UCSD-AML1 (cell line): ENCODE measurements around the gene SEL1L3.
"Not testable (repeated sequence)": the region's sequence is repeated elsewhere in the genome, so short reads cannot be mapped to it uniquely, and the experiment has no call there.

Experiments used
- DNase-seq: peaks from one replicate; lab custom pipeline; 2025; ENCODE audit not compliant: unreplicated experiment; lab: John Stamatoyannopoulos, UW

Gene SEL1L3

DNA sequence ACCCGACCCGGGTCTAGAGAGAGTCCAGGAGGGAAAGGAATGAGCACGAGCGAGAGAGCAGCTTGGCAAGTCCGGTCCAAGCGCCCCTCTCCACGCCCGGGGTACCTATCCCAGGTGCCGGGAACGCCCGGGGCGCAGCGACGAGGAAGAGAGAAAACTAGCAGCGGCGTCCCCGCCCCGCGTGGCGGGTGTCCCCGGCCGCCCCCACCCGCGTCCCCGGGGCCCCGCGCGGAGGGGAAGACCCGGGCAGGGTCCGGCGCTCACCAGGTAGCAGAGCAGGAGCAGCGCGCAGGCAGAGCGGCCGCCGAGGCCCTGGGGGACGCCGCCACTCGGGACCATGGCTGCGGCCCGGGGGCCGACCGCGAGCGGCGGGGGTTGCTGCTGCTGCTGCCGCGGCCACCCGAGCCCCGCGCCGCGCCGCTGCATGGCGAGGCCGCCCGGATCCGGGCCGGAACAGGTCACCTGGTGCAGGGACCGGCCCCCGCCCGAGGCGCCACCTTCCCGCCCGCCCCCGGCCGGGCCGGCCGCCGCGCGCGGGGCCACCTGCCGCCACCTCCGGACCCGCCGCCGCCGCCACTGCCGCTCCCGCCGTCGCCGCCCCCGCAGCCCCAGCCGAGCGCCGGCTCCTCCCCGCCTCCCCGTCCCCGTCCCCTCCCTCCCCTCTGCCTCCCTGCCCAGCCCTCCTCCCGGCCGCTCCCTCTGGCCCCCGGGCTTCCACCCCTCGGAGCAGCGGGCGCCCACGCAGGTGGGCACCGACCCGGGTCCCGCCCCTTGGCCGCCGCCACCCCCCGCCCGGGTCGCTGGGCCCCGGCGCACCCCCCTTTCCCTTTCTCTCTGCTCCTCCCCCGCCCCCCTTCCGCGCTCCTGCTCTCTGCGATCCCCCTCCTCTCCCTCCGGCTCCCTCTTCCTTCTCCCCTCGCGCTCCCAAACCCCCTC, at the start of gene SEL1L3:
SEL1L3 (minus strand) TSS at position 578 of the 936 bp plus-strand sequence; CDS start at position 426, 152 bp downstream.
- DNase-seq: peak; percentile 54

DNA sequence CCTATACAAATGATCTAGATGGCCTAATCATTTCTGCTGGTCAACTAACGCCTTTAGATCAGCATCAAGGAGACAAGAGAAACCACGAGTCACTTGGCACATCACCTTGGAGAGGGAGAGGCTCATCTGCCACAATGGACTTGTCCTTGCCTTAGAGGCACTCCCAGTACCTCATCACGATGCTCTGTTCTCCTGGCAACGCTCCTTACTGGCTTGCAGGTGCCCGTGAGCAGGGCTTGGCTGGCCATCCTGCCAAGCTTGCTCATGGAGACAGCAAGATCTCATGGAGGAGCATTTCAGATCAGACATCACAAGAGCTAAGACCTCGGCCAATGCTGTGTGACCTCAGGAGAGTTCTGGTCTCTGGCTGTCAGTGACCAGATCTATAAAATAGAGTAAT, 48.6 kb upstream of the SEL1L3 start:
- DNase-seq: no peak

DNA sequence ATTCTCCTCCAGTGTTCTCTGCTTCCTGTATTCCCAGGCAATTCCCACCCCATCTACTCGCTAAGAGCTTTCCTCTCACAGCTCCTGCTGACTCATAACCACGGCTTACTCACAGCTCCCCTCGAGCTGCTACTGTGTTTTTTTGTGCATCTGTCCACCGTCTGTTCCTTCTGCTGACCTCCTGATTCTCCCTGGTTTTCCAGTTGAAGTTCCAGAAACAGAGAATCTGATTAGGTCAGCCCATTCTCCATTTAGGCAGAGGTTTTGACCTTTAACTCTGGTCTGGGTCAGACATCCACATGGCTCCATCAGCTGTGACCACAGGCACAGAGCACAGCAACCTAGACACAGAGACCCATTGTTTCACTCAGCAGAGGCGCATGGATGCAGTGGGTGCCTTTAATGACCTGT, 45.7 kb upstream of the SEL1L3 start:
- no peak for DNase-seq

DNA sequence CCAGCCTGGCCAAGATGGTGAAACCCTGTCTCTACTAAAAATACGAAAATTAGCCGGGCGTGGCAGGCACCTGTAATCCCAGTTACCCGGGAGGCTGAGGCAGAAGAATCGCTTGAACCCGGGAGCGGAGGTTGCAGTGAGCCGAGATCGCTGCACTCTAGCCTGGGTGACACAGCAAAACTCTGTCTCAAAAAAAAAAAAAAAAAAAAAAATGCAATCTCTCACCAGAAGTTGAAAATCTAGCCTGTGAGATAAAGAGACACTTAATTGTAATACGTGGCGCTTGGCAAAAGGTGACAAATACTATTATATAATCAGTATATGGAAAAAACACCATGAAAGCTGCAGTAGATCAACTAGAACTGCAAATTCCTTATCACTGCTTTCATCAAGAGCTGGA, 43.3 kb upstream of the SEL1L3 start:
- not testable (repeated sequence) for DNase-seq

DNA sequence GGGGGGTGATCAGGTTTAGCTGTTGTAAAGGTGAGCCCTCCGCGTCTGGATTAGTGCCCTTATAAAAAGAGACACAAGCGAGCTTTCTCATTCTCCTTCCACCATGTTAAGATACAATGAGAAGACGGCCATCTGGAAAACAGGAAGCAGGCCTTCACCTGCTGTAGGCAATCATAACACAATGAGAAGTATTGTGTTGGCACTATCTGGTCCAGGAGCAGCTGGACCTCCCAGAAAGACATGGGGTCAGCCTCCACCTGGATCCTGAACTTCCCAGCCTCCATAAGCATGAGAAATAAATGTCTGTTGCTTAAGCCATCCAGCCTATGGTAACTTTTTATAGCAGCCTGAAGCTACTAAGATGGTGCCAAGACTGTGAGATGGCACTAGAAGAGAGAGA, 42.6 kb upstream of the SEL1L3 start:
- no peak for DNase-seq

DNA sequence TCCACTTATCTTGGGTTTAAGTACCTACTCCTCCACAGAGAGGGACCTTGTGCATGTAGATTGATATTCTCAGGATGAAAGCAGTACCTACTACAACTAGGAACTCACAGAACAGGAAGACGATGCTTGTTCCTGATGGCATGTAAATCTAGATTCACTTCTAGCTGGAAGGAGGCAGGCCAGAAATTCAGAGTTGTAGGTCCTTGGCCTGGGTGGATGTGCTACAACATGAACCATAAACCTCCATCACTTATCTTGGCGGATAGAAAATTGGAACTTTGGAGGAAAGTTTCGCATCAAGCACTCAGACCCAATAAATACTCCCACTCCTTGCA, 41.9 kb upstream of the SEL1L3 start:
- DNase-seq: no peak

DNA sequence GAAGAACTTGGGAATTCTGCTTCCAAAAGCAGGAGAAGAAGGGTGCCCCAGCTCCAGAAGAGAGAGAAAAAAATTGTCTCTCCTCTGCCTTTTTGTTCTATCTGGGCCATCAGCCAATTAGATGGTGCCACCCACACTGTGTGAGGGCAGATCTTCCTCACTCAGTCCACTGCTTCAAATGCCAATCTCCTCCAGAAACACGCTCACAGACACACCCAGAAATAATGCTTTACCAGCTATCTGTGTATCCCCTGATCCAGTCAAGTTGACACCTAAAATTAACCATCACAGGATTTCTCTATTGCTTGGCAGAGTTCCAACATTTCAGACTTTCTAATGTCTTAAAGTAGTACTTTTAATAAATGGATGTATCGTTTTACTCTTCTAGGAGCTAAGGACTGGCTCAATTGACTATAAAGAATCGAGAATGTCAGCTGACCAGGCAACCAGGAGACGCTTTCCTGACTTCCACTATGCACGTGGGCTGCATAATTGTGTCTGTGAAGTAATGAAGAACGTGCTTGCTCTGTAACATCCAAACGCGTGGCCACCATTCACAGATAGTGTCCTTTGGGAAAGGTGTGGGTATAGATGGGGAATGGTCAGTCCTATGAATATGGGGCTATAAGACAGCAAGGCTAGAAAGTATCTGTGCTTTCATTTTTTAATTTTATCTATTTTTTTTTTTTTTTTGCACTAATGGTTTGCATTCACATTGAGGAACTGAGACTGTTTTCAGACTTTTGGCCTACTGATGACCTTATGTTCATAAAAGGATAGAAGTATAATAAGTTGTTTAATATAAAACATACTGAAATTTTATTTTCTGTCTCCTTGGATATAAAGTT, 41.3 kb upstream of the SEL1L3 start:
- no peak for DNase-seq

DNA sequence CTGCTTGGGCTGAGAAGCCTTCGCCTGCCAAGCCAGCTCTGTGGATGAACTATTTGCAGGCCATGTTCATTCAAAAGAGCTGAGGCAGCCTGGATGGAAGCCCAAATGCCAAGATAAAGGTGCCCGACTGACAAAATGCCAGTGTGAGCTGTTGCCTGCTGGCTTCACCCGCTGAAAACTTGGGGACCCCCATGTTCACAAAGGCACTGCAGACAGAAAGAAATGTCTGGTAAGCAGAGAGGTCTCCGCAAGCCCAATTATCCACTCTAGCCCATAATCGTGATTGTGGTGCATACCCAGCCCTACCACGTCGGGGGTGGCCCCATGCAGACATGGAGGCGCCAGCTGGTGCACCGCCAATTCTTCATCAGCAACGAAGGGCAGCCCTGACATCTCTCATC, 38.2 kb upstream of the SEL1L3 start:
- DNase-seq: no peak

DNA sequence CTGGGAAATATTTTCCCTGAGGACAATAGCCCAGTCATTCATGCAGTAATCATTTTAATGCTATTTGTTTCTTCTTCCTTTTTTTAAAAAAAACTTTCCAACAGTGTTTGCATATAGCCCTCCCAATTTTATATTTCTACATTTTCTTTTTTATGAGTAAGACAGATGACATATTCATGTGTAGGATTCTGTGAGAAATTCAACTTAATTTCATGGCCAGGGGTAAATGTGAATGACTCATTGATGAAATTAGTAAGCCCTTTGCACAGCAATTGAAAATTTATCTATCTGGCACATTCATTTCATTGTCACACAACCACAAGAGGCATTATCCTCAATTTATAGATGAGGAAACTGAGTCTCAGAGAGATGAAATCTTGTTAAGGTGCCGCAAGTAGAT, 37.5 kb upstream of the SEL1L3 start:
- DNase-seq: no peak

DNA sequence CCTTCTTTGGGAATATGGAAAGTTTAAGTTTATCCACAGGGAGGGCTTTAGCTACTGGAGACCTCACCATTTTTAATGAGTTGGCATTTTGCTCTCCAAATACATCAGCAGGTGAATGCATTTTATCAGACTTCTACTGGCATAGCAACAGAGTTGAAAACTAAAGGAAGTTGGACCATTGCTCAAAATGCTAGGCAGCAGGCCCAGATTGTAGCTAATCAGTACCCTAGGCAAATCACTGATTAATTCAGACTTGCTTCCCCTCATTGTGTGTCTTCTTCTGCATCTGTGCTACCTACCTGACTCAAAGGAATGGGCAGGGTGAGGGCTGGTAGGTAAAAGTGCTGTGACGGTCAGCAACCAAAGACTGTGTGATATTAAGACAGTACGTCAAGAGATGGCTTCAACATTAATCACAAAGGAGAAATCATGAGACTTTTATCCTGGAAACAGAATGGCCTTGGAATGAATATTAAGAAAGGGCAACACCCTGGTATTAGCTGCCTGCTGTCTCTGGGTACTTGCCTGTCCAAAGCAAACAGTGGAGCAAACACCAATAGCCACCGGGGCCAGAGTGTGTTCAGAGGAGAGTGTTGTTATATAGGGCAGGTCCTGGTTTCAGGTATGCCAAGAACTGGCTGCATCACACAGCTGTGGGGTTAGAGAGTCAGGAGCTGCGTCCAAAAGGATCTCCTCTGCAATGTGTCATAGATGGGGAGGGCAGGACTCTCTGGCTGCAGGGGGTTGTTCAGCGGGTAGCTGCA, 34.2 kb upstream of the SEL1L3 start:
- no peak for DNase-seq

DNA sequence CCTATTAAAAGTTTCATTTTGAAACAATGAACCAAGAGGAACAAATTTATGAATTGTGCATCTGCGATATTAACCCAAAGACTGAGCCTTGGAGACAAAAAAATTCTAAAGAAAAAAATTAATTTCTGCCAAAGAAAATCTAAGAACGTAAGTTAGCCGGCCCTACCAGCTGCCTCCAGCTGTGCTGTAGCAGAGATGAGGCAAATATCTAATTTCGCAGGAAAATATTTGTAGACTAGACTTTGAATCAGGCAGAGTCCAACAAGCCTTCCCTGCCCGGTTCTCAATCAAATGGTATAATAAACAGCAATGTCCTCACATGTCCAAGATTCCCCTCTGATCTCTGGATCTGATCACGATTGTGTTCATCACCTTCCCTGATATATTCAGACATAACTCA, 30.0 kb upstream of the SEL1L3 start:
- no peak for DNase-seq

DNA sequence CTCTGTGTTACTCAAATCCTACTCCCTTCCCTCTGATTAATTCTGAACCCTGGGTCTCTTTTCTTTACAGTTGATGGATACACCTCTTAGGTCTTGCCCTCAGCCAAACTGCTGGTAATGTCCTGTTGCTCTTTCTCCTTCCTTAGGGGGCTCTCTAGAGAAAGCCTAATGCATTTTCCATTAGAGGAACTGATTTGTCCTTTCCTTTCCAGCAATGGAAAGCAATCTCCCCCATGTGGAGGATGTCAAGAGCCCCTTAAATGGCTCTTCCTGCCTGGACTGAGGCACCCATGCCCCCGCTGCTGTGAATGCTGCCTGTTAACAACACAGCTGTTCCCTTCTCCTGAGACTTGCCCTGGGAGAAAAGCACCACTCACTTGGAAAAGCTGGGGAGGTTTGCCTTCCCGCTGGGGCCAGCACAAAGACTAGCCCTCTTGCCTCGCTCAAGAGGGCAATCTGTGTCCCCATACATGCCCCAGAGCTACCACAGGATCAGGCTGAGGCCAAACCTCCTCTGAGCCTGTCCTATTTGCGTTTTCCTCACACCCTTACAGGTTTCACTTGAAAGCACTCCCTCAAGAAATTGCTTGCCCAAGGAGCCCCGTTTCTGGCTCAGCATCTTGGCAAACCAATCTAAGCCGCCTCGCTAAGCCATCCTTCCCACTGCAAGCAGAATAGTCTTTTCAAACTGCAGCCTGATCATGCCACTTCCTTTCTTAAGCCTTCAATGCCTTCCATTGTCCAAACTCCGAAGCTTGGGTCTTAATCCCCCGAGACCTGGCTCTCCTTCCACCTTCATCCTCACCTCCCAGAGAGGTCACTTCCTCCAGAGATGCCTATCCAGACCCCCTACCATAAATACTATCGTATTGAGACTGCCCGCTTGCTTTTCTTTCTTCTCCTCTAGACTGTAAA, 28.0 kb upstream of the SEL1L3 start:
- no peak for DNase-seq

DNA sequence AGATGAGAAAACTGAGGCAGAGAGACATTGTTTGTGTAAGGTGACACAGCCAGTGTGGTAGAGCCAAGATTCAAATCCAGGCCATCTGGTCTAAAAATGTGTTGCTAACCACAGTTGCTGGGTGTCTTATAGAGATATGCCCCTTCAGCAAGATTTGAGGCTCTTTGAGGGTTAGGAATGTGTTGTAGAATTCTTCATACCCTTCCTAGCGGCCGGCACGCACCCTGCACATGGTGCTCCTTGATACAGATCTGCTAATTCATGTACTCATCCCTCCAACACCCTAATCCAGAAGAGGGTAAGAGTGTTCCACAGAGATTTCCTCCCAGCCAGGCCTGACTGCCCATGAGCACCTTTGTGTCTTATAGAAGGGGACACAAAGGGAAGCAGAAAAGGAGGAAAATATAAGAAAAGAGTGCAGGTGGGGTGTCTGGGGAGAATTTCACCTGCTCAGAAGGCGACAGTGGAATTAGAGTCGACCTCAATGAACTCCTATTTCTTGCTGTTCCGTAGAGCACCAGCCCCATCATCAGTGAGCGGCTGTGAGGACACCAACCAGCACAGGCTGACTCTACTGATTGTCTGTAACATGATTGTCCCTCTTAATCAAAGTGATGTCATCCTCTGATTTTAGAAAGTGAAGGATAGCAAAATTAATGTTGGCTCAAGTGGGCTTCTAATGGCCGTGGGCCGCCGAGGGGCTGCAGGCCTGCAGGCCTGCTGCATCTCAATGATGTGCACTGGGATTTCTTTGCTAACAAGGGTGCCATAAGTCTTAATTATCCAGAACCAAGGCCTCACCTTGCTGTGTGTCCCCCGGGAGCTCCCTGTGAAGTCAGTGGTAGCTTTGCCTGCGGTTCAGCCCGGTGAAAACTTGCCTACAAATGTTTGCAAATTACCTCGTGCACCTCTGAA, 27.1 kb upstream of the SEL1L3 start:
- DNase-seq: no peak

DNA sequence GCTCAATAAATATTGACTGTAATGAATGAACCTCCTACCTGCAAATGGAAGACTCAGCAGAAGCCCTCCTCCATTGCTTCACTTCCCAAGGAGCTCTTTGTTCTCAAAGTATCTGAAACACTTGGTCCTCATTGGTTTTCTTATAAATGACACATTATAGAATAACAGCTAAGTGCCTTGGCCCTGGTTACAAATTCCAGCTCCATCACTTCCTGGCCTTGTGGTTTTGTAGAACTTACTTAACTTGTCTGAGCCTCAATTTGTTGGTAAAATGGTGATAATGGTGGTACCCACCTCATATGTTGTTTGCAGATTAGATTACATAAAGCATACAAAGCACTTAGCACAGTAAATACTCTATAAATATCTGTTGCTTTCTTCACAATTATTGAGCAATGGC, 26.0 kb upstream of the SEL1L3 start:
- no peak for DNase-seq

DNA sequence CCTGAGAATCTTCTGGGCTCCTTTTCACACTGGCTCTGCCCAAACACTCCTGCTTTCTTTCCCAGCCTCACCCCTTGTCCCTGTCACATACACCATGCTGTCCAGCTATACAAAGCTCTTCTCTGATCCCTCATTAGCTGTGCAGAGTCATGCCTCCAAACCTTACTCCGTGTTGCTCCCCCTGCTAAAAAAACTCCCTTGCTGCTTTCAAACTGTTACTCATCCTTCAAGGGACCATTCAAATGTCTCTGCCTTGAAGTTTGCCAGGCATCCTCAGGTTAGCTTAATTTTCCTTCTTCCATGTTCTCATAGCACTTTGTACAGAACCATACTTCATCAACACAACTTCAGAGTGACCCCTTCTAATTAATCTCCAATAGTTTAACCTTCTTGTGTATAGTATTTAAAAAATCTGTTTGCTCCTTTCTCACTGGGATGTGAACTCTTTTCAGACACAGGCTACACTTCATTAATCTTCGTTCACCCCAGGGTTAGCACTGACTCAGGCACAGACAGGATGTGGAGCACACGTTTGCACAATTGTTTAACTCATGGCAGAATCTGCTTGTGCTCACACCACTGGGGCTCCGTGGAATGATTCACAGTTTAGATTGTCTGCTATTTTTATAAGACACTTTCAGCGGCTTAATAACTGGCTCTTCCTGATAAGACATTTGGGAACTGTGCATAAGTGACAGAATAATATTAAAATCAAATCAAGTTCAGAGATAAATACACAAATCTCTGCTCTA, 21.4 kb upstream of the SEL1L3 start:
- DNase-seq: no peak

DNA sequence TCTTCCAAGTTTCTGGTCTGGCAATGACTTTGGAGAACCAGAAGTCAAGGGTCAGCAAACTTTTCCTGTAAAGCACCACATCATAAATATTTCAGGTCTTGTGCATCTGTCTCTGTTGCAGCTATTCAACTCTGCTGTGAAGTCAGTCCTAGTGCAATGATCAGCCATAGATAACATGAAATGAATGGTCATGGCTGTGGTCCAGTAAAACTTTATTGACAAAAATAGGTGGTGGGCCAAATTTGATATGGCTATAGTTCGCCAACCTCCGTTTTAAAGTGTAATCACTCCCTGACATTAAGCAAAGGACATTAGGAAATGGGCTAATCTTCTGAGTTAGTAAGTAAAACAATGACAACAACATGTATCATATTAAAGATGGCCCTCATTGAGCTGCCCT, 20.8 kb upstream of the SEL1L3 start:
- no peak for DNase-seq

DNA sequence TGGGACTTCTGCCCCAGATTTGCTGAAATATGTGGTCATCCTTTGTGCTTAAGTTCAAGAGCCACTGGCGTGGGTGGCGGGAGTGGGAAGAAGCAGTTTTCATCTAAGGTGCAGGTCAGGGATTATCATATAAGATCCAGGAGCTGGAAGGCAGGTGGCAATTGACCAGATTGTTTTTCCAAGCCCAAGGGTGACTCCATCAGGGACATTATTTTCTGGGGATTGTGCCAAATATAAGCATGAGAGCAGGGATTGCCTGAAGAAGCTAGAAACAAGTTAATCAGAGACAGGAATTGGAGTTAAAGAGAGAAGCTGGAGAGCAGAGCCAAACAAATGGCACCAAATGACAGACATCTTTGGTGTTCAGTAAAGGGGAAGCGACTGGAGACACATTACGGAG, 19.4 kb upstream of the SEL1L3 start:
- no peak for DNase-seq

DNA sequence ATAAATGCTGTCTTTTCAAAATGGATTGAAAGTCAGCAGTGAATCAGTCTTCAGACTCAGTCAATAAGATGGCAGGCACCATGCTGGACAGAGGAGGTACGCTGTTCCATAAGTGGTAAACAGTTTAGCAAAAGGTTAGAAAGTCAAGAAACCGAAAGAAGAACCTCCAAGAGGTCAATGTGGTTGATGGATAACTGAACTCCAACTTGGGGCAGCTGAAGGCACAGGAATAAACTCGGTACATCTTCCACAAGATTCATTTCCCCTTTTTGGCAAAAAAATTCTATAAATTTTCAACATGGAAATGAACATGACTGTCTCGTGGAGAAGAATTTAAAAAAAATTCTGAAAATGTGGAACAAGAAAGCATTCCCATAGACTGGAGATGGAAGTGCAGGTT, 18.4 kb upstream of the SEL1L3 start:
- DNase-seq: no peak
